SKM-1 (cell line): ENCODE results near the gene CBY1.

Source experiments
- DNase-seq: peaks from one replicate; lab custom pipeline; 2025; ENCODE audit not compliant: unreplicated experiment; lab: John Stamatoyannopoulos, UW

The CBY1 gene

GRCh38 chr22:38645430-38645829 lies 11.0 kb upstream of the CBY1 start:
- DNase-seq: no peak

GRCh38 chr22:38649841-38650522 lies 6.5 kb upstream of the CBY1 start:
- DNase-seq: no peak

- no peak for DNase-seq
Measured at GRCh38 chr22:38652859-38653258, 3.6 kb upstream of the CBY1 start.

GRCh38 chr22:38653741-38654140 lies 2.7 kb upstream of the CBY1 start:
- no peak for DNase-seq

- DNase-seq: no peak
Measured at GRCh38 chr22:38655519-38656255, 751 bp upstream of the CBY1 start.

- DNase-seq: no peak
Measured at GRCh38 chr22:38657045-38657909, 839 bp downstream of the CBY1 start.

GRCh38 chr22:38674888-38675287 lies 18.4 kb downstream of the CBY1 start:
- DNase-seq: no peak

GRCh38 chr22:38675833-38676232 lies 19.4 kb downstream of the CBY1 start:
- no peak for DNase-seq

GRCh38 chr22:38681582-38682335 lies 25.3 kb downstream of the CBY1 start, which contains the start of gene TOMM22:
TOMM22 (plus strand) TSS chr22:38681957; CDS start chr22:38681979, 22 bp downstream.
- peak; percentile 87 for DNase-seq

- DNase-seq: no peak
Measured at GRCh38 chr22:38684895-38685294, 28.5 kb downstream of the CBY1 start.

GRCh38 chr22:38685761-38686160 lies 29.3 kb downstream of the CBY1 start:
- no peak for DNase-seq

- DNase-seq: no peak
Measured at GRCh38 chr22:38689651-38690050, 33.2 kb downstream of the CBY1 start.

- DNase-seq: no peak
Measured at GRCh38 chr22:38694049-38694448, 37.6 kb downstream of the CBY1 start.

GRCh38 chr22:38694940-38695339 lies 38.5 kb downstream of the CBY1 start:
- DNase-seq: no peak

- DNase-seq: no peak
Measured at GRCh38 chr22:38696606-38697424, 40.4 kb downstream of the CBY1 start.

GRCh38 chr22:38697425-38698089 lies 41.1 kb downstream of the CBY1 start:
- no peak for DNase-seq

- no peak for DNase-seq
Measured at GRCh38 chr22:38698407-38699094, 42.1 kb downstream of the CBY1 start.

- DNase-seq: no peak
Measured at GRCh38 chr22:38699143-38699542, 42.7 kb downstream of the CBY1 start.

GRCh38 chr22:38699784-38700183 lies 43.3 kb downstream of the CBY1 start:
- no peak for DNase-seq
